H1 (cell line): ENCODE measurements around the gene FAM221B. TPM values are rescaled to one million over a fixed set of nuclear protein-coding genes. Genes with fewer than 3 reads are reported as not detected.

Experiments used
- CTCF ChIA-PET: fragments of 300-600 bp; sonication (Branson Sonifier 250); formaldehyde crosslinking; loops from one replicate; lab custom pipeline; 2021; ENCODE audit not compliant: partially characterized antibody; lab: Charles Lee
- POLR2A ChIA-PET: fragments of 300-600 bp; sonication (Branson Sonifier 250); formaldehyde crosslinking; loops from one replicate; lab custom pipeline; 2021; ENCODE audit warnings: inconsistent platforms; ENCODE audit not compliant: partially characterized antibody; lab: Charles Lee
- DNase-seq, 2 experiments: peaks; one replicate each; pipeline versions ENCODE4 v3.0.0 to v3.0.0-alpha.2; 2010 to 2022; ENCODE audit warnings: low spot score in 2 of 2, low read depth in 1 of 2, mixed read lengths in 1 of 2
- FAIRE-seq: peaks from 2 replicates; lab custom pipeline; 2011; peaks lifted over from hg19 to GRCh38; lab: Jason Lieb, UNC
- H2AFZ ChIP-seq: 2 replicates; pipeline ENCODE4 v1.8.1; 2012; ENCODE audit warnings: low read length, inconsistent platforms
- H2AK5ac ChIP-seq: 2 replicates; pipeline ENCODE4 v1.6.1; 2013; ENCODE audit warnings: low read depth, low read length
- H2BK120ac ChIP-seq: replicated peaks from 2 replicates; pipeline ENCODE3; 2013; ENCODE audit warnings: low read depth, low read length, inconsistent platforms
- H2BK12ac ChIP-seq: 2 replicates; pipeline ENCODE4 v1.6.1; 2013; ENCODE audit warnings: low read depth, low read length
- H2BK15ac ChIP-seq: 2 replicates; pipeline ENCODE4 v1.6.1; 2013; ENCODE audit warnings: low read length
- H2BK20ac ChIP-seq: 2 replicates; pipeline ENCODE4 v1.6.1; 2013; ENCODE audit warnings: low read length
- H2BK5ac ChIP-seq: 2 replicates; pipeline ENCODE4 v1.6.1; 2013; ENCODE audit warnings: low read depth, low read length
- H3K14ac ChIP-seq: 2 replicates; pipeline ENCODE4 v1.6.1; 2013; ENCODE audit warnings: inconsistent platforms; ENCODE audit not compliant: insufficient read length
- H3K18ac ChIP-seq: 2 replicates; pipeline ENCODE4 v1.6.1; 2013; ENCODE audit warnings: low read length; ENCODE audit errors: extremely low read depth
- H3K23ac ChIP-seq: 2 replicates; pipeline ENCODE4 v1.6.1; 2013; ENCODE audit warnings: inconsistent platforms; ENCODE audit not compliant: insufficient read length
- H3K23me2 ChIP-seq: 2 replicates; pipeline ENCODE4 v1.6.1; 2013; ENCODE audit warnings: low read depth, low read length
- H3K27ac ChIP-seq: 2 replicates; pipeline ENCODE4 v1.6.1; 2011; ENCODE audit warnings: low read depth, low read length, inconsistent platforms
- H3K27me3 ChIP-seq, 4 experiments: replicated peaks in 1 of 4; 1 replicate in 1 of 4; 2 replicates in 3 of 4; pipeline versions ENCODE4 v1.6.1 to v1.8.1; 2011 to 2013; ENCODE audit warnings: low read length in 3 of 4, mild to moderate bottlenecking in 3 of 4, inconsistent platforms in 2 of 4, mixed read lengths in 2 of 4, moderate library complexity in 1 of 4; ENCODE audit not compliant: control insufficient read depth in 3 of 4, insufficient read depth in 3 of 4; ENCODE audit errors: extremely low read depth in 1 of 4
- H3K36me3 ChIP-seq, 4 experiments: 2 replicates each; pipeline versions ENCODE4 v1.6.1 to v1.8.1; 2011 to 2013; ENCODE audit warnings: mild to moderate bottlenecking in 4 of 4, low read length in 3 of 4, moderate library complexity in 2 of 4, control low read depth in 1 of 4, inconsistent platforms in 1 of 4; ENCODE audit not compliant: insufficient read depth in 4 of 4, control insufficient read depth in 2 of 4
- H3K4ac ChIP-seq: replicated peaks from 2 replicates; pipeline ENCODE3; 2013; ENCODE audit warnings: low read length, low read depth, mixed read lengths, inconsistent platforms; ENCODE audit not compliant: insufficient read length
- H3K4me1 ChIP-seq, 4 experiments: replicated peaks in 1 of 4; 1 replicate in 1 of 4; 2 replicates in 3 of 4; pipeline versions ENCODE4 v1.6.1 to v1.8.1; 2011 to 2013; ENCODE audit warnings: low read length in 3 of 4, inconsistent platforms in 2 of 4, mixed read lengths in 1 of 4; ENCODE audit not compliant: insufficient read depth in 4 of 4, control insufficient read depth in 3 of 4
- H3K4me2 ChIP-seq, 2 experiments: 2 replicates each; pipeline versions ENCODE4 v1.6.1 to v1.8.1; 2011 to 2013; ENCODE audit warnings: low read depth in 2 of 2, low read length in 2 of 2, control low read depth in 1 of 2, inconsistent platforms in 1 of 2, mild to moderate bottlenecking in 1 of 2; ENCODE audit not compliant: insufficient read depth in 1 of 2
- H3K4me3 ChIP-seq, 4 experiments: fragments of 200-600, 300-600 bp in 1 of 4; sonication (generic), shearing (Covaris generic), sonication (Bioruptor Twin) in 1 of 4; 2 replicates each; pipeline versions ENCODE4 v1.5.1 to v1.8.1; 2011 to 2016; ENCODE audit warnings: low read length in 4 of 4, low read depth in 3 of 4, control low read depth in 2 of 4, inconsistent platforms in 2 of 4, mild to moderate bottlenecking in 2 of 4, mixed read lengths in 1 of 4, moderate library complexity in 1 of 4; ENCODE audit not compliant: insufficient read depth in 2 of 4; ENCODE audit errors: extremely low read depth in 1 of 4
- H3K56ac ChIP-seq: replicated peaks from 2 replicates; pipeline ENCODE3; 2013; ENCODE audit warnings: low read depth, mild to moderate bottlenecking, mixed read lengths, low read length, inconsistent platforms; ENCODE audit not compliant: insufficient read length
- H3K79me1 ChIP-seq: 2 replicates; pipeline ENCODE4 v1.6.1; 2013; ENCODE audit warnings: low read depth, low read length, control low read depth
- H3K79me2 ChIP-seq, 2 experiments: 2 replicates each; pipeline versions ENCODE4 v1.6.1 to v1.8.1; 2012 to 2013; ENCODE audit warnings: low read length in 2 of 2, mild to moderate bottlenecking in 2 of 2, inconsistent platforms in 1 of 2; ENCODE audit not compliant: insufficient read depth in 2 of 2, control insufficient read depth in 1 of 2
- H3K9ac ChIP-seq, 4 experiments: replicated peaks in 1 of 4; 1 replicate in 1 of 4; 2 replicates in 3 of 4; pipeline versions ENCODE4 v1.6.1 to v1.8.1; 2011 to 2013; ENCODE audit warnings: low read depth in 3 of 4, low read length in 3 of 4, control low read depth in 2 of 4, mild to moderate bottlenecking in 2 of 4, moderate library complexity in 2 of 4, inconsistent platforms in 1 of 4; ENCODE audit errors: extremely low read depth in 1 of 4
- H3K9me3 ChIP-seq, 2 experiments: 2 replicates each; pipeline versions ENCODE4 v1.6.1 to v1.8.1; 2012 to 2013; ENCODE audit warnings: mild to moderate bottlenecking in 2 of 2, moderate library complexity in 2 of 2, control low read depth in 1 of 2, inconsistent platforms in 1 of 2, low read depth in 1 of 2, low read length in 1 of 2, mixed read lengths in 1 of 2; ENCODE audit not compliant: insufficient read depth in 2 of 2
- H4K20me1 ChIP-seq, 2 experiments: replicated peaks in 1 of 2; 2 replicates each; pipeline versions ENCODE3 to v1.8.1; 2011 to 2013; ENCODE audit warnings: inconsistent platforms in 2 of 2, low read length in 2 of 2, mild to moderate bottlenecking in 1 of 2; ENCODE audit not compliant: insufficient read depth in 2 of 2, control insufficient read depth in 1 of 2
- H4K5ac ChIP-seq: 2 replicates; pipeline ENCODE4 v1.6.1; 2013; ENCODE audit warnings: low read length, low read depth, mixed read lengths, inconsistent platforms; ENCODE audit not compliant: insufficient read length
- H4K8ac ChIP-seq: 2 replicates; pipeline ENCODE4 v1.8.0; 2013; ENCODE audit warnings: mild to moderate bottlenecking, moderate library complexity, low read length, inconsistent platforms; ENCODE audit not compliant: insufficient read depth; ENCODE audit errors: extremely low read depth
- H4K91ac ChIP-seq: replicated peaks from 2 replicates; pipeline ENCODE3; 2013; ENCODE audit warnings: low read length, mixed read lengths, inconsistent platforms; ENCODE audit not compliant: insufficient read length
- BACH1 ChIP-seq: IDR thresholded peaks from 2 replicates; pipeline ENCODE4 v1.6.1; 2012; ENCODE audit warnings: low read length, improper control_type of control experiment
- CEBPB ChIP-seq: IDR thresholded peaks from 2 replicates; pipeline ENCODE4 v1.6.1; 2012; ENCODE audit warnings: low read depth, low read length
- EZH2 ChIP-seq: fragments of 200-600 bp; sonication (generic); IDR thresholded peaks from 2 replicates; pipeline ENCODE4 v1.7.1; 2012; ENCODE audit warnings: low read depth, mild to moderate bottlenecking, moderate library complexity, low read length, inconsistent platforms; ENCODE audit not compliant: severe bottlenecking
- JUND ChIP-seq: IDR thresholded peaks from 2 replicates; pipeline ENCODE4 v1.6.1; 2011; ENCODE audit warnings: mild to moderate bottlenecking, improper control_type of control experiment, low read length
- NANOG ChIP-seq: IDR thresholded peaks from 2 replicates; pipeline ENCODE4 v1.6.1; 2011; ENCODE audit warnings: low read length, low read depth, mild to moderate bottlenecking, inconsistent platforms; ENCODE audit not compliant: insufficient read depth, poor library complexity, severe bottlenecking
- RAD21 ChIP-seq, 2 experiments: IDR thresholded peaks in 1 of 2; conservative IDR thresholded peaks in 1 of 2; 2 replicates each; pipeline ENCODE4 v1.6.1; 2011; ENCODE audit warnings: low read depth in 2 of 2, low read length in 2 of 2, improper control_type of control experiment in 1 of 2, inconsistent platforms in 1 of 2, mild to moderate bottlenecking in 1 of 2, moderate library complexity in 1 of 2
- RNF2 ChIP-seq: fragments of 200-900, 300-1000 bp; sonication (generic); IDR thresholded peaks from 2 replicates; pipeline ENCODE4 v1.7.1; 2016; ENCODE audit warnings: borderline replicate concordance, low read depth, mild to moderate bottlenecking, antibody characterized with exemption, low read length; ENCODE audit not compliant: poor library complexity, severe bottlenecking; ENCODE audit errors: missing control alignments
- SIX5 ChIP-seq: IDR thresholded peaks from 2 replicates; pipeline ENCODE4 v1.6.1; 2011; ENCODE audit warnings: mild to moderate bottlenecking, low read depth, low read length
- SP1 ChIP-seq: IDR thresholded peaks from 2 replicates; pipeline ENCODE4 v1.6.1; 2011; ENCODE audit warnings: low read depth, low read length
- WGBS, 2 experiments: shearing (Covaris generic) in 1 of 2; methylation state at CpG; one replicate each; pipeline versions ENCODE4 v1.1.6 to v1.1.7; 2013 to 2015; ENCODE audit warnings: low lambda C conversion rate in 2 of 2, mixed read lengths in 2 of 2, inconsistent platforms in 1 of 2, low coverage in 1 of 2, missing lambda C conversion rate in 1 of 2; ENCODE audit not compliant: insufficient replicate concordance in 2 of 2, insufficient coverage in 1 of 2, insufficient read length in 1 of 2; ENCODE audit errors: extremely low coverage in 1 of 2, missing lambda C conversion rate in 1 of 2; 5-methylcytosine and 5-hydroxymethylcytosine counted together
- polyA plus RNA-seq, 7 experiments: library from polyadenylated mRNA; depleted of rRNA in 3 of 7; stranded (reverse) in 5 of 7; unstranded in 2 of 7; fragments of >200 nt in 5 of 7; fragments of 200-250 nt in 2 of 7; gene quantifications; 1 replicate in 5 of 7; 2 replicates in 1 of 7; 4 replicates in 1 of 7; pipeline versions ENCODE4 v1.2.1 to v1.2.3, GENCODE V29; 2011 to 2013; ENCODE audit warnings: missing spikeins in 2 of 7, mixed read lengths in 2 of 7
- total RNA-seq: library from RNA; stranded (reverse); fragmentation: NEBNext Ultra II Directional; extraction: Animal tissue kit (Norgen Biotek cat#: 25700); gene quantifications from 2 replicates; pipeline ENCODE4 v1.2.1, GENCODE V29; 2021
- TF ChIP-seq, protein P1 (sequence below): IDR thresholded peaks from 2 replicates; pipeline ENCODE4 v1.6.1; 2012; ENCODE audit warnings: inconsistent platforms

The FAM221B gene
- total and polyA plus RNA-seq, 2 of the 8 experiments (the other 6 are each of a cell fraction or from before 2014, with no cell fraction given), result not detected

DNA sequence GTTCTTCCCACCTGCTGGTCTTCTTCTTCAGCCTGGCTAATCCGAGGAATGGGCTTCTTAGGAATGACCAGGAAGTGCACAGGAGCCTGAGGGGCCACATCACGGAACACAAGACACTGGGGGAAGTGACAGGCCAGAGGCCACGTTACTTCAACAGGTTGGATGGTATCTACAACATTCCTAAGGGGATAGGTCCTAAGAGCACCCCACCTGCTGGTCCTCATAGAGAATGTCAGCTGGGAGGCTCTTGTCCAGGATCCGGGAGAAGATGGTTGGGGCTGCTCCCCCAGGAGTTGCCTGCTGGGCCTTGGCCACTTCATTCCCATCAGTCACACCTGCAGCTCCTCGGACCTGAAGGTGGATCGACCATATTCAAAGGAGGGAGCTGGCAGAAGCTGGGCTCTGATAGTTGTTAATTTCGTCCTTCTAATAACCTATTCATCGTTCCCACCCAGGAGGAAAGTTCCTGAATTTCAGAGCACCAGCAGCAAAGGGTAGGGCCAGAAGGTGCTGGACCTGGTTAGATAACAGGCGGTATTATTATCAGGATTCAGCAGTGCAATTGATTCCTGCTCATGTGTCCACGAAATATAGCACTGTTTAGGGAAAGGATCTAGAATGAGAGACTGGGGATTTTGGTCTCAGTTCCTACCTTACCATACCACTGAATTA lies 15.0 kb downstream of the FAM221B start:
- 76% methylated on average over 10 of the region's 10 CpGs; no CpG with 5 or more reads in 1 of the 2 experiments for WGBS, 2 experiments
- CTCF ChIA-PET, result interaction anchor here (0.6 to 6.2 kb wide), 29 partner anchors 10 to 403 kb away, joined by 3 to 115 read pairs (median 5); partner anchors contain the start of genes CREB3, FAM221B, NPR2 and TLN1
- Histone ChIP-seq H3K18ac (no peak overlapping the region), H2BK20ac (no peak overlapping the region), H2AFZ (no peak overlapping the region), H3K9ac (no peak overlapping the region), H2BK15ac (0 out of 2 replicates have a peak overlapping the region, but pooled peaks have one; percentile 46), H4K91ac (no peak overlapping the region), H3K56ac (no peak overlapping the region), H4K8ac (no peak overlapping the region), H3K79me1 (no peaks in the 10 kb centered on the region), H3K23me2 (peaks cover 4% of the 10 kb centered on the region), H3K79me2 (no peaks in the 10 kb centered on the region), H3K9me3 (no peaks in the 10 kb centered on the region), H3K14ac (no peak overlapping the region), H3K4ac (no peak overlapping the region), H3K36me3 (no peaks in the 10 kb centered on the region; a peak in 1 of 8 replicates), H3K4me3 (peak overlapping the region in 3 of 4 experiments; percentile 72 to 84 (median 75); a peak in 4 of 8 replicates), H4K20me1 (peaks cover 0 to 2% of the 10 kb centered on the region in 2 experiments), H2BK120ac (no peak overlapping the region), H3K4me2 (peak overlapping the region; percentile 75 to 78), H3K27ac (no peak overlapping the region), H2AK5ac (no peak overlapping the region), H4K5ac (no peak overlapping the region), H2BK5ac (peak overlapping the region; percentile 23; the same call in 1 of the 2 replicates), H3K23ac (no peak overlapping the region), H2BK12ac (0 out of 2 replicates have a peak overlapping the region, but pooled peaks have one; percentile 43), H3K27me3 (peaks cover 0 to 3% (median 2%) of the 10 kb centered on the region in 4 experiments; a peak in 1 of 7 replicates), H3K4me1 (peaks cover 0 to 7% (median 4%) of the 10 kb centered on the region in 4 experiments; a peak in 6 of 7 replicates)
- POLR2A ChIA-PET, result interaction anchor here (0.6 to 4.5 kb wide), 16 partner anchors 9 to 296 kb away, joined by 3 to 38 read pairs (median 4); partner anchors contain the start of genes ARHGEF39, CREB3, FAM221B and GBA2
- no peak for DNase-seq
- FAIRE-seq, result no peak
- no peak for TF ChIP-seq CEBPB
- no peak for TF ChIP-seq JUND
- no peak for TF ChIP-seq SP1
- TF ChIP-seq RNF2, result no peak
- peak; percentile 19 to 42; a peak in 3 of 4 replicates for TF ChIP-seq RAD21 (IDR thresholded peaks at IDR 0.05 in 1 of 2, conservative IDR thresholded peaks at IDR 0.05 in 1 of 2; ENCODE audit: low read depth in 2 of 2, low read length in 2 of 2)
- no peak for TF ChIP-seq BACH1
- TF ChIP-seq, protein P1, sequence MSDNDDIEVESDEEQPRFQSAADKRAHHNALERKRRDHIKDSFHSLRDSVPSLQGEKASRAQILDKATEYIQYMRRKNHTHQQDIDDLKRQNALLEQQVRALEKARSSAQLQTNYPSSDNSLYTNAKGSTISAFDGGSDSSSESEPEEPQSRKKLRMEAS, result no peak
- no peak for TF ChIP-seq SIX5
- TF ChIP-seq EZH2, result no peak
- TF ChIP-seq NANOG, result no peak
